GM23338 (cell line): ENCODE measurements around the gene KRTAP10-5. TPM values are rescaled to one million over a fixed set of nuclear protein-coding genes. Genes with fewer than 3 reads are reported as not detected.

ENCODE experiments used
- ATAC-seq: fragments of 200-7000 bp; cut with Tn5 transposase; 3 replicates; pipeline ENCODE4 v1.9.1; 2020
- DNase-seq: peaks from one replicate; pipeline ENCODE4 v3.0.0-alpha.2; 2015; ENCODE audit warnings: low spot score
- H2AFZ ChIP-seq: fragments of 200-600 bp; sonication (generic); 2 replicates; pipeline ENCODE4 v1.8.0; 2016; ENCODE audit warnings: antibody characterized with exemption, mild to moderate bottlenecking, moderate library complexity
- H3F3A ChIP-seq: fragments of 200-600 bp; sonication (generic); replicated peaks from 2 replicates; pipeline ENCODE4 v1.8.0; 2017; ENCODE audit warnings: antibody characterized with exemption, mixed run types, low read depth
- H3K27ac ChIP-seq: fragments of 200-600 bp; sonication (generic); 2 replicates; pipeline ENCODE4 v1.6.1; 2016; ENCODE audit warnings: low read depth
- H3K27me3 ChIP-seq: fragments of 200-600 bp; sonication (generic); 2 replicates; pipeline ENCODE4 v1.8.0; 2016; ENCODE audit warnings: mild to moderate bottlenecking, mixed run types, moderate library complexity; ENCODE audit not compliant: insufficient read depth
- H3K36me3 ChIP-seq: fragments of 200-600 bp; sonication (generic); 2 replicates; pipeline ENCODE4 v1.8.0; 2016; ENCODE audit warnings: mild to moderate bottlenecking; ENCODE audit not compliant: insufficient read depth
- H3K4me1 ChIP-seq: fragments of 200-600 bp; sonication (generic); 2 replicates; pipeline ENCODE4 v1.8.0; 2016; ENCODE audit warnings: mild to moderate bottlenecking, moderate library complexity; ENCODE audit not compliant: insufficient read depth
- H3K4me2 ChIP-seq: fragments of 200-600 bp; sonication (generic); 2 replicates; pipeline ENCODE4 v1.7.1; 2017; ENCODE audit warnings: mixed run types
- H3K4me3 ChIP-seq: fragments of 200-600 bp; sonication (generic); 2 replicates; pipeline ENCODE4 v1.6.1; 2016; ENCODE audit warnings: mixed run types
- H3K79me2 ChIP-seq: fragments of 200-600 bp; sonication (generic); replicated peaks from 2 replicates; pipeline ENCODE4 v1.8.0; 2017; ENCODE audit warnings: mild to moderate bottlenecking; ENCODE audit not compliant: insufficient read depth
- H3K9me2 ChIP-seq: fragments of 200-600 bp; sonication (generic); 2 replicates; pipeline ENCODE4 v1.8.0; 2017; ENCODE audit not compliant: insufficient read depth
- H4K20me1 ChIP-seq: fragments of 200-600 bp; sonication (generic); replicated peaks from 2 replicates; pipeline ENCODE4 v1.8.0; 2017; ENCODE audit warnings: mild to moderate bottlenecking; ENCODE audit not compliant: insufficient read depth
- H3K27ac Mint-ChIP-seq: 2 replicates; pipeline ENCODE4 v1.8.0; 2020; ENCODE audit warnings: inconsistent platforms, mild to moderate bottlenecking, moderate library complexity, mixed read lengths
- H3K27me3 Mint-ChIP-seq: 3 replicates; pipeline ENCODE4 v1.8.0; 2022; ENCODE audit warnings: low read depth, mild to moderate bottlenecking, moderate library complexity, mixed read lengths, inconsistent platforms; ENCODE audit not compliant: insufficient read depth, poor library complexity
- H3K36me3 Mint-ChIP-seq: 3 replicates; pipeline ENCODE4 v1.8.0; 2021; ENCODE audit warnings: low read depth, mild to moderate bottlenecking, inconsistent platforms, moderate library complexity, mixed read lengths
- H3K4me1 Mint-ChIP-seq: 3 replicates; pipeline ENCODE4 v1.8.0; 2020; ENCODE audit warnings: mild to moderate bottlenecking, inconsistent platforms, mixed read lengths
- H3K4me3 Mint-ChIP-seq: 3 replicates; pipeline ENCODE4 v1.8.0; 2021; ENCODE audit warnings: moderate library complexity, mild to moderate bottlenecking, inconsistent platforms, mixed read lengths
- H3K9me3 Mint-ChIP-seq: 3 replicates; pipeline ENCODE4 v1.8.0; 2020; ENCODE audit warnings: moderate library complexity, mild to moderate bottlenecking, inconsistent platforms, mixed read lengths
- ETS1 ChIP-seq: IDR thresholded peaks from 2 replicates; pipeline ENCODE4 v1.6.1; 2016; ENCODE audit warnings: antibody characterized with exemption
- NANOG ChIP-seq: IDR thresholded peaks from 2 replicates; pipeline ENCODE4 v1.6.1; 2016; ENCODE audit warnings: antibody characterized with exemption, borderline replicate concordance
- ZNF462 ChIP-seq: fragments of 250-450 bp; sonication (Bioruptor Pico); IDR thresholded peaks from 2 replicates; pipeline ENCODE4 v1.5.0; 2020; ENCODE audit warnings: mild to moderate bottlenecking, moderate library complexity
- polyA plus RNA-seq: library from polyadenylated mRNA; unstranded; fragments of >200 nt; fragmentation: Nextera tagmentation; extraction: Ambion mirVana; gene quantifications from 2 replicates; pipeline ENCODE4 v1.2.1, GENCODE V29; 2016
- total RNA-seq: library from RNA; depleted of rRNA; stranded (reverse); fragments of >200 nt; shearing (Covaris generic); gene quantifications from 2 replicates; pipeline ENCODE4 v1.2.3, GENCODE V29; 2014
- TF ChIP-seq, protein P1 (sequence below), 2 experiments: fragments of 200-600 bp in 1 of 2; sonication (generic) in 1 of 2; conservative IDR thresholded peaks; 2 replicates each; pipeline versions ENCODE4 v1.5.1 to v1.6.1; 2016 to 2017; ENCODE audit warnings: antibody characterized with exemption in 2 of 2, low read depth in 2 of 2, mild to moderate bottlenecking in 2 of 2, moderate library complexity in 1 of 2
- TF ChIP-seq, protein P2 (sequence below): IDR thresholded peaks from one replicate; pipeline ENCODE4 v1.6.1; 2018; ENCODE audit warnings: antibody characterized with exemption; ENCODE audit not compliant: unreplicated experiment

Gene KRTAP10-5
- total and polyA plus RNA-seq, 2 experiments from 2014 or later: not detected

DNA sequence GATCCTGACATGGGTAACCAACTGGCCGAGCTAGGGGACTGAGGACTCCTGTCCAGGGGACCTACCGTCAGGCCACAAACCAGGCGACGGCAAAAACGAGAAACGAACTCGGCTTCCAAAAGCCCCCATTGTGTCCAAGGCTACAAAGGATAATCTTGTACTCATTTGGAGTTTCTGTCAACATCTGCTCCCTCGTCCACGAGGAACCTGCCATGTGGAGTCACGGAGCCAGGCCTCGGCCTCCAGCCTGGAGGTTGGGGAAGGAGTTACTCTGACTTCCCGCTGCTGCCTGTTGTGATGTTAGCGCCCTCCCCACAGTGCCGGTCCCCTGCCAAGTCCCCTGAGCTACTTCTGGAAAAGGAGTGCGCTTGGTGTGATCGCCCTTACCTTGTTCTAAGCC lies 47.7 kb downstream of the KRTAP10-5 start:
- Mint-ChIP-seq H3K4me1 (peaks cover 3% of the 10 kb centered on the region; the same call in 2 of the 3 replicates), H3K4me3 (no peak overlapping the region), H3K27me3 (peaks cover 6% of the 10 kb centered on the region), H3K9me3 (peaks cover 4% of the 10 kb centered on the region; the same call in 1 of the 3 replicates), H3K36me3 (no peaks in the 10 kb centered on the region), H3K27ac (no peak overlapping the region)
- Histone ChIP-seq H3K9me2 (no peaks in the 10 kb centered on the region), H3K27ac (no peak overlapping the region), H4K20me1 (no peaks in the 10 kb centered on the region), H3K4me2 (no peak overlapping the region), H3K79me2 (no peaks in the 10 kb centered on the region), H3K4me1 (no peaks in the 10 kb centered on the region), H3K27me3 (no peaks in the 10 kb centered on the region), H2AFZ (no peak overlapping the region), H3F3A (no peaks in the 10 kb centered on the region), H3K4me3 (no peak overlapping the region), H3K36me3 (no peaks in the 10 kb centered on the region)
- DNase-seq (no peak), ATAC-seq (no peak; the same call in 2 of the 3 replicates)
- no peak for TF ChIP-seq ZNF462 (CRISPR knock-in tag)
- TF ChIP-seq, protein P1, sequence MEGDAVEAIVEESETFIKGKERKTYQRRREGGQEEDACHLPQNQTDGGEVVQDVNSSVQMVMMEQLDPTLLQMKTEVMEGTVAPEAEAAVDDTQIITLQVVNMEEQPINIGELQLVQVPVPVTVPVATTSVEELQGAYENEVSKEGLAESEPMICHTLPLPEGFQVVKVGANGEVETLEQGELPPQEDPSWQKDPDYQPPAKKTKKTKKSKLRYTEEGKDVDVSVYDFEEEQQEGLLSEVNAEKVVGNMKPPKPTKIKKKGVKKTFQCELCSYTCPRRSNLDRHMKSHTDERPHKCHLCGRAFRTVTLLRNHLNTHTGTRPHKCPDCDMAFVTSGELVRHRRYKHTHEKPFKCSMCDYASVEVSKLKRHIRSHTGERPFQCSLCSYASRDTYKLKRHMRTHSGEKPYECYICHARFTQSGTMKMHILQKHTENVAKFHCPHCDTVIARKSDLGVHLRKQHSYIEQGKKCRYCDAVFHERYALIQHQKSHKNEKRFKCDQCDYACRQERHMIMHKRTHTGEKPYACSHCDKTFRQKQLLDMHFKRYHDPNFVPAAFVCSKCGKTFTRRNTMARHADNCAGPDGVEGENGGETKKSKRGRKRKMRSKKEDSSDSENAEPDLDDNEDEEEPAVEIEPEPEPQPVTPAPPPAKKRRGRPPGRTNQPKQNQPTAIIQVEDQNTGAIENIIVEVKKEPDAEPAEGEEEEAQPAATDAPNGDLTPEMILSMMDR (conservative IDR thresholded peaks at IDR 0.05; ENCODE audit: low read depth in 2 of 2): no peak
- TF ChIP-seq, protein P2, sequence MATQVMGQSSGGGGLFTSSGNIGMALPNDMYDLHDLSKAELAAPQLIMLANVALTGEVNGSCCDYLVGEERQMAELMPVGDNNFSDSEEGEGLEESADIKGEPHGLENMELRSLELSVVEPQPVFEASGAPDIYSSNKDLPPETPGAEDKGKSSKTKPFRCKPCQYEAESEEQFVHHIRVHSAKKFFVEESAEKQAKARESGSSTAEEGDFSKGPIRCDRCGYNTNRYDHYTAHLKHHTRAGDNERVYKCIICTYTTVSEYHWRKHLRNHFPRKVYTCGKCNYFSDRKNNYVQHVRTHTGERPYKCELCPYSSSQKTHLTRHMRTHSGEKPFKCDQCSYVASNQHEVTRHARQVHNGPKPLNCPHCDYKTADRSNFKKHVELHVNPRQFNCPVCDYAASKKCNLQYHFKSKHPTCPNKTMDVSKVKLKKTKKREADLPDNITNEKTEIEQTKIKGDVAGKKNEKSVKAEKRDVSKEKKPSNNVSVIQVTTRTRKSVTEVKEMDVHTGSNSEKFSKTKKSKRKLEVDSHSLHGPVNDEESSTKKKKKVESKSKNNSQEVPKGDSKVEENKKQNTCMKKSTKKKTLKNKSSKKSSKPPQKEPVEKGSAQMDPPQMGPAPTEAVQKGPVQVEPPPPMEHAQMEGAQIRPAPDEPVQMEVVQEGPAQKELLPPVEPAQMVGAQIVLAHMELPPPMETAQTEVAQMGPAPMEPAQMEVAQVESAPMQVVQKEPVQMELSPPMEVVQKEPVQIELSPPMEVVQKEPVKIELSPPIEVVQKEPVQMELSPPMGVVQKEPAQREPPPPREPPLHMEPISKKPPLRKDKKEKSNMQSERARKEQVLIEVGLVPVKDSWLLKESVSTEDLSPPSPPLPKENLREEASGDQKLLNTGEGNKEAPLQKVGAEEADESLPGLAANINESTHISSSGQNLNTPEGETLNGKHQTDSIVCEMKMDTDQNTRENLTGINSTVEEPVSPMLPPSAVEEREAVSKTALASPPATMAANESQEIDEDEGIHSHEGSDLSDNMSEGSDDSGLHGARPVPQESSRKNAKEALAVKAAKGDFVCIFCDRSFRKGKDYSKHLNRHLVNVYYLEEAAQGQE: no peak
- TF ChIP-seq ETS1: no peak
- no peak for TF ChIP-seq NANOG
